ENCODE results near the gene CALCB.

CALCB gene

DNA sequence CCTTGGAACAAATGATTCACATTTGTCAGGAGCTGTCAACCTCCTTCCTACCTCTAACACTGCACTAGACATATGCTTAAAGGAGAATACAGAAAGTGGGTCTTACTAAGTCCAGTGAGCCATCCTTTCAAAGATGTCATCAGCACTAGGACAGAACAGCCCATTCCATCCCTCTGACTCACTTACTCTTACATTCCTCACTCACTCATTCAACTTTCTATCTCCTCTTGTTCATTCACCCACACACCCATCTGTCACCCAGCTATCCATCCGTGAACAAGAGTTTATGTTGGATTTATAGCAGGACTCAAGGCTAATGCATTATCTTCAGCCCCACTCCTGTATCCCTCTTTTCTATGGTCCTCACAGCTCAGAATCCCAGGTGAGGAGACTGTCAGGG, 50.5 kb downstream of the CALCB start:
- Histone ChIP-seq H3K4me3 (no peak overlapping the region), H3K4me1 (peaks cover 0 to 4% (median 0%) of the 10 kb centered on the region in 4 donors), H3K9me3 (no peaks in the 10 kb centered on the region), H3K27ac (no peak overlapping the region), H3K27me3 (no peaks in the 10 kb centered on the region), H3K36me3 (no peaks in the 10 kb centered on the region)
- no peak for DNase-seq
- intact Hi-C loops (cut with DNase I; ENCODE audit: low total_unique reads) = no loop called here
- TF ChIP-seq, protein P1, sequence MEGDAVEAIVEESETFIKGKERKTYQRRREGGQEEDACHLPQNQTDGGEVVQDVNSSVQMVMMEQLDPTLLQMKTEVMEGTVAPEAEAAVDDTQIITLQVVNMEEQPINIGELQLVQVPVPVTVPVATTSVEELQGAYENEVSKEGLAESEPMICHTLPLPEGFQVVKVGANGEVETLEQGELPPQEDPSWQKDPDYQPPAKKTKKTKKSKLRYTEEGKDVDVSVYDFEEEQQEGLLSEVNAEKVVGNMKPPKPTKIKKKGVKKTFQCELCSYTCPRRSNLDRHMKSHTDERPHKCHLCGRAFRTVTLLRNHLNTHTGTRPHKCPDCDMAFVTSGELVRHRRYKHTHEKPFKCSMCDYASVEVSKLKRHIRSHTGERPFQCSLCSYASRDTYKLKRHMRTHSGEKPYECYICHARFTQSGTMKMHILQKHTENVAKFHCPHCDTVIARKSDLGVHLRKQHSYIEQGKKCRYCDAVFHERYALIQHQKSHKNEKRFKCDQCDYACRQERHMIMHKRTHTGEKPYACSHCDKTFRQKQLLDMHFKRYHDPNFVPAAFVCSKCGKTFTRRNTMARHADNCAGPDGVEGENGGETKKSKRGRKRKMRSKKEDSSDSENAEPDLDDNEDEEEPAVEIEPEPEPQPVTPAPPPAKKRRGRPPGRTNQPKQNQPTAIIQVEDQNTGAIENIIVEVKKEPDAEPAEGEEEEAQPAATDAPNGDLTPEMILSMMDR (IDR thresholded peaks at IDR 0.05) = no peak

DNA sequence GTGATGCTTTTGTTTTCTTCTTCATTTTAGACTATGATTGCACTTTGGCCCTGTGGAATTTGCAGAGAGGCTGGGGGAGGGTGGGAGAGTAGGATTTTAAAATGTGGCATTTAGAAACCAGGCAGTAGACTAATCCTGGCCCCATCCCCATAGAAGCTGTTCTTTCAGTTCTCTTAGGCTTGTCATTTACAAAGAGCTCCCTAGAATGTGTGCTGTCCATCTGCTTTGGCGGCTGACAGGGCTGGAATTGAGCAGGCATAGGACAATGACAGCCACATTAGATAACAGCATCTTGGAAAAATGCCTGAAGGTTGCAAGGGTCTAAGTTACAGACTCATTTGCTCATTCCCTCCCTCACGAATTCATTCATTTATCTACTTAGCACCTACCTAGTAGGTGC, 51.1 kb downstream of the CALCB start:
- Histone ChIP-seq H3K9me3 (no peaks in the 10 kb centered on the region), H3K4me1 (peaks cover 0 to 4% (median 0%) of the 10 kb centered on the region in 4 donors), H3K4me3 (no peak overlapping the region), H3K36me3 (no peaks in the 10 kb centered on the region), H3K27me3 (no peaks in the 10 kb centered on the region), H3K27ac (no peak overlapping the region)
- DNase-seq = no peak
- intact Hi-C loops (cut with DNase I; ENCODE audit: low total_unique reads) = no loop called here
- TF ChIP-seq, protein P1 (IDR thresholded peaks at IDR 0.05) = no peak

DNA sequence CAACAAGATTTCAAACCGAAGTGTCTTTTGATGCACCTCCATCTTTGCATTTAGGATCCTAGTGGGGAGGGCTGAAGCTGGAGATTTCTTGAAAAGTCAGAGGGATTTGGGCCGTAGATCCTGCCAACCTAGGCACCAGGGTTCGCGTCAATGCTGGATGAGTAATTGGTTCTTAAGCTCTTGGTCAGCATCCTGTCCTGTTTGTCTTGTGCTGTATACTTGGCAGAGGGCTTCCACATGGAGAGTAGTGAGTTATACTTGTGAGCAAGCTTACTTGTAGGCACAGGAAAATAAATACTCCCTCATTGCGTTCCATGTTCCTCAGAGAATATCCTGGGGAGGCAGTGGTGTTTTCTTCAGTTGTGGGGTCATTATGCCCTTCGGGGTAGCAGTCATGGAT, 53.9 kb downstream of the CALCB start:
- Histone ChIP-seq H3K4me1 (peaks cover 0 to 4% (median 0%) of the 10 kb centered on the region in 4 donors), H3K27me3 (no peaks in the 10 kb centered on the region), H3K27ac (no peak overlapping the region), H3K4me3 (no peak overlapping the region), H3K9me3 (no peaks in the 10 kb centered on the region), H3K36me3 (no peaks in the 10 kb centered on the region)
- intact Hi-C loops (cut with DNase I; ENCODE audit: low total_unique reads) = no loop called here
- DNase-seq = no peak
- TF ChIP-seq, protein P1 (IDR thresholded peaks at IDR 0.05) = no peak

Measured in tibial artery (tissue), 4 donors.